ENCODE data around the gene ATP9A.
"Not testable (repeated sequence)": the region's sequence is repeated elsewhere in the genome, so short reads cannot be mapped to it uniquely, and the experiment has no call there.

Gene ATP9A

DNA sequence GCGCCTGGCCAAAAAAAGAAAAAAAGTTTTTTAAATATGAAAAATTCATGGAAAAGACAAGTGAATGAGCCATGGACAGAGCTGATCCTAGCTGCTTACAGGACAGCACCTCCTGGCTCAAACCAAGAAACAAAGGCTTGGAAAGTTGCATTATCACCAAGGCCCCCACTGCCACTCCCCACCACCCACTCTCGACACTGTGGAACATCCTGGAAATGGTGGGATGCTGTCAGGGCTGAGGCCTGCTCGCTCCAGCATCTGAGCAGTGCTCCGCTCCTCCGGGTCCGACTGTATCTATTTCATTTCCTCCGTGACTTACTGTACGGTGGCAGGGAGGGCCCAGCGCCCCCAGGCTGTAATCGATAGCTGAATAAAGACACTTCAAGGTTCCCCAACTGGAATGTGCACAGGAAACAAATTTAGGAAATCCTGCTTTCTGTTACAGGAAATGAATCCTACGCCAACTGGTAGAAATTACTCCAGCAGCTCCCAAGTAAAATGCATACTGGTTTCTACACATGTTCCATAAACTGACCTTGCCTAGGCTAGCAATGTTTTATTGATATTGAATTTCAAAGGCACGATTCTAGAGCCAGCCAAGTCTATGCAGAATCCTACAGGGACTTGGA lies 116.2 kb downstream of the ATP9A start:
- TF ChIP-seq, protein P1, sequence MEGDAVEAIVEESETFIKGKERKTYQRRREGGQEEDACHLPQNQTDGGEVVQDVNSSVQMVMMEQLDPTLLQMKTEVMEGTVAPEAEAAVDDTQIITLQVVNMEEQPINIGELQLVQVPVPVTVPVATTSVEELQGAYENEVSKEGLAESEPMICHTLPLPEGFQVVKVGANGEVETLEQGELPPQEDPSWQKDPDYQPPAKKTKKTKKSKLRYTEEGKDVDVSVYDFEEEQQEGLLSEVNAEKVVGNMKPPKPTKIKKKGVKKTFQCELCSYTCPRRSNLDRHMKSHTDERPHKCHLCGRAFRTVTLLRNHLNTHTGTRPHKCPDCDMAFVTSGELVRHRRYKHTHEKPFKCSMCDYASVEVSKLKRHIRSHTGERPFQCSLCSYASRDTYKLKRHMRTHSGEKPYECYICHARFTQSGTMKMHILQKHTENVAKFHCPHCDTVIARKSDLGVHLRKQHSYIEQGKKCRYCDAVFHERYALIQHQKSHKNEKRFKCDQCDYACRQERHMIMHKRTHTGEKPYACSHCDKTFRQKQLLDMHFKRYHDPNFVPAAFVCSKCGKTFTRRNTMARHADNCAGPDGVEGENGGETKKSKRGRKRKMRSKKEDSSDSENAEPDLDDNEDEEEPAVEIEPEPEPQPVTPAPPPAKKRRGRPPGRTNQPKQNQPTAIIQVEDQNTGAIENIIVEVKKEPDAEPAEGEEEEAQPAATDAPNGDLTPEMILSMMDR (IDR thresholded peaks at IDR 0.05; ENCODE audit: insufficient read depth, low read depth, low read length, missing control alignments): no peak
- DNase-seq (ENCODE audit: low read depth): no peak
- H3K4me3 ChIP-seq (ENCODE audit: low read length): no peak overlapping the region

DNA sequence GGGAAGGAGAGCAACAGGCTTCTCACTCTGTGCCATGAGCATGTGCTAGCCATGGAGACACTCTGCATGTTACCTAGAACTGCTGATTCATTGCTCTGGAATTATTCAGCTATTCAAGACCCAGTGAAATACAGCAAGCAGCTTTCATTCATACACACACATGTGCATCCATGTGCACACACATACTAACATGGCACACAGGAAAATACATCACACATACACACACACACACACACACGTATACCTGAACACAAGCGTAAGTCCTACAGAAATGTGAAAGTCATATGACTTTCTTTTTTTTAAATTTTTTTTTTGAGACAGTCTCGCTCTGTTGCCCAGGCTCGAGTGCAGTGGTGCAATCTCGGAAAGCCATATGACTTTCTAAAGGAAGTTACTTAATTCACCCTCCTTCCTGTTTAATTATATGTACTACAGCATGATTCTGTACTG lies 117.5 kb downstream of the ATP9A start:
- no peak overlapping the region for H3K4me3 ChIP-seq (ENCODE audit: low read length)
- peak; percentile 75 for DNase-seq (ENCODE audit: low read depth)
- TF ChIP-seq, protein P1 (IDR thresholded peaks at IDR 0.05; ENCODE audit: insufficient read depth, low read depth, low read length, missing control alignments): no peak

DNA sequence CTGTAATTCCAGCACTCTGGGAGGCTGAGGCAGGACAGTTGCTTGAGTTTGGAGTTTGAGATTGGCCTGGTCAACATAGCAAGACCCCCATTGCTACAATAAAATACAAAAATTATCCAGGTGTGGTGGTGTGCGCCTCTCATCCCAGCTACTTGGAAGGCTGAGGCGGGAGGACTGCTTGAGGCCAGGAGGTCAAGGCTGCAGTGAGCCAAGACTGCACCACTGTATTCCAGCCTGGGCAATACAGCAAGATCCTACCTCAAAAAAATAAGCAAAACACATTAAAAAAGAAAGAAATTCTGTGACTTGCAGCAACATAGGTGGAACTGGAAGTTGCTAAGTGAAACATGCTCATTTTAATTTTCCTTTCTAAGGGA lies 119.6 kb downstream of the ATP9A start:
- TF ChIP-seq, protein P1 (IDR thresholded peaks at IDR 0.05; ENCODE audit: insufficient read depth, low read depth, low read length, missing control alignments): no peak
- no peak overlapping the region for H3K4me3 ChIP-seq (ENCODE audit: low read length)
- no peak for DNase-seq (ENCODE audit: low read depth)

DNA sequence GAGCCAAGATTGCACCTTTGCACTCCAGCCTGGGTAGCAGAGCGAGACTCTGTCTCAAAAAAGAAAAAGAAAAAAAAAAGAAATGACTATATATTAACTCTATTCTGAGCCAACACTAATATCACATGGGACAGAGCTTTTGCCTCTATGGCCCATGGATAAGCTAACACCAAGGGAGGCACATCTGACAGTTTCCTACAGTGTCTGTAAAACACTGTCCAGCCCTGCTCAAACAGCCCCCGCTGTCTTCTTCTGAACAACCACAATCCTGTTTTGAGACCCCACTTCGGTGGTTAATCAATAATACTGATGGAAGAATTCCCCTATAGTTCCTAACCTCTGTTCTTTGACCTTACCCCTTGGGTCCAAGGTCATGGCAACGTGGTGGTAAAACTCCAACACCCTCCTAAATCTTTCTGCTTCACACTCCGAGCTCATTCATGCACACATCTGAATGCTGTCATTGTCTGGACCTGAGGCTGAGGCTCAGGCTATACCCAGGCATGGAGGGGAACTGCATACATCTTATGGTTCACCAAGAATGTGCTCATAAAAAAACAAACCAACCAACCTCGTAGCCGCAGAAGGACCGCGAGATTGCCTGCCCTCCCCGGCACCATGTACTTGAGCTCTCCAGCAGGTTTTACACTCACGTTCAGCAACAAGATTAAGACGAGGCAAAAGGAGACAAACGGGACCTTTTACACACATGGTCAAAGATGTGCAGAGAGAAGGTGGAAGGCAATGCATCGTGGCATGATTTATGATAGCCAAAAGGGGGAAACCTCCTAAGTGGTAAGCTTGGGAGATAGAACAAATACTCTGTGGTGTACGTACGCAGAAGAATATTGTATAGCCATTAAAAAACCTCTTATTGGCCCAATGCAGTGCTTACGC lies 120.3 kb downstream of the ATP9A start:
- DNase-seq (ENCODE audit: low read depth): no peak
- H3K4me3 ChIP-seq (ENCODE audit: low read length): no peak overlapping the region
- TF ChIP-seq, protein P1 (IDR thresholded peaks at IDR 0.05; ENCODE audit: insufficient read depth, low read depth, low read length, missing control alignments): no peak

DNA sequence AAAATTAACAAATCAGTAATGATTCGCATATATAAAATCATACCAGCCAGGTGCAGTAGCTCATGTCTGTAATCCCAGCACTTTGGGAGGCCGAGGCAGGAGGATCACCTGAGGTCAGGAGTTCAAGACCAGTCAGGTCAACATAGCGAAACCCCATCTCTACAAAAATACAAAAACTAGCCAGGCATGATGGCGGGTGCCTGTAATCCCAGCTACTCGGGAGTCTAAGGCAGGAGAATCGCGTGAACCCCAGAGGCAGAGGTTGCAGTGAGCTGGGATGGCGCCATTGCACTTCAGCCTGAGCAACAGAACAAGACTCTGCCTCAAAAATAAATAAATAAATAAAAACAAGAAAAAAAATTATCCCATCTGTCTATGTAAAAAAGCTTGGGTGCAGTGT lies 124.4 kb downstream of the ATP9A start:
- H3K4me3 ChIP-seq (ENCODE audit: low read length); DNase-seq (ENCODE audit: low read depth): not testable (repeated sequence)

DNA sequence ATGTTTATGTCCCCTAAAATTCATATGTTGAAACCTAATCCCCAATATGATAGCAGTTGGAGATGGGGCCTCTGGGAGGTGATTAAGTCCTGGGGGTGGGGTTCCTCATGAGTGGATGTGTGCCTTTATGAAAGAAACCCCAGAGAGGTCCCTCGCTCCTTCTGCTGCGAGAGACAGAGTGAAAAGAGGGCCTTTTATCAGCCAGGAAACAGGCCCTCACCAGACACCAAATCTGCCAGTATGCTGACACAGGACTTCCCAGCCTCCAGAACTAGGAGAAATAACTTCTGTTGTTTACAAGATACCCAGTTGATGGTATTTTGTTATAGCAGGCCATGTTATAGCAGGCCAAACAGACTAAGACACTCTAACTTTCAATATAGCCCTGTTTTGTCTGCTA lies 124.8 kb downstream of the ATP9A start:
- DNase-seq (ENCODE audit: low read depth): no peak
- no peak overlapping the region for H3K4me3 ChIP-seq (ENCODE audit: low read length)
- TF ChIP-seq, protein P1 (IDR thresholded peaks at IDR 0.05; ENCODE audit: insufficient read depth, low read depth, low read length, missing control alignments): no peak

DNA sequence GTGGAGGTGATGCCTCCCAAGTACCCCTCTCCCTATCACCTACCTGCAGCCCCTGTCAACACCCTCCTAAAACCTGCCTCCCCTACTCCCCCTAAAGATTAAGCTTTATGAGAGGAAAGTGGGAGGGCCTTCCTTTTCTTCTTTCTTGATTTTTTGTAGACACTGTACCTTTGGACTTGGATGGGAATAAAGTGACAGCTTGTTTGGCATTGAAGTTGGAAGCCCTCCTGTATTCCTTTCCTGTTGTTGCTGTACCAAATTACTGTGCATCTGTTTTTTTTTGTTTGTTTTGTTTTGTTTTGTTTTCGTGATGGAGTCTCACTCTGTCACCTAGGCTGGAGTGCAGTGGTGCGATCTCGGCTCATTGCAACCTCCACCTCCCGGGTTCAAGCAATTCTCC lies 126.3 kb downstream of the ATP9A start:
- no peak for DNase-seq (ENCODE audit: low read depth)
- no peak overlapping the region for H3K4me3 ChIP-seq (ENCODE audit: low read length)
- TF ChIP-seq, protein P1 (IDR thresholded peaks at IDR 0.05; ENCODE audit: insufficient read depth, low read depth, low read length, missing control alignments): no peak
